Hepatocyte (in vitro differentiated cells): ENCODE results near the gene DDR2.

Experiments
- EZH2 ChIP-seq: fragments of 200-600 bp; sonication (generic); IDR thresholded peaks from 2 replicates; pipeline ENCODE4 v1.6.1; 2016; ENCODE audit warnings: antibody characterized with exemption, mild to moderate bottlenecking, borderline replicate concordance
- TF ChIP-seq, protein P1 (sequence below): fragments of 200-600 bp; sonication (generic); IDR thresholded peaks from 2 replicates; pipeline ENCODE4 v1.5.1; 2016; ENCODE audit warnings: antibody characterized with exemption, mild to moderate bottlenecking; ENCODE audit not compliant: poor library complexity

DNA sequence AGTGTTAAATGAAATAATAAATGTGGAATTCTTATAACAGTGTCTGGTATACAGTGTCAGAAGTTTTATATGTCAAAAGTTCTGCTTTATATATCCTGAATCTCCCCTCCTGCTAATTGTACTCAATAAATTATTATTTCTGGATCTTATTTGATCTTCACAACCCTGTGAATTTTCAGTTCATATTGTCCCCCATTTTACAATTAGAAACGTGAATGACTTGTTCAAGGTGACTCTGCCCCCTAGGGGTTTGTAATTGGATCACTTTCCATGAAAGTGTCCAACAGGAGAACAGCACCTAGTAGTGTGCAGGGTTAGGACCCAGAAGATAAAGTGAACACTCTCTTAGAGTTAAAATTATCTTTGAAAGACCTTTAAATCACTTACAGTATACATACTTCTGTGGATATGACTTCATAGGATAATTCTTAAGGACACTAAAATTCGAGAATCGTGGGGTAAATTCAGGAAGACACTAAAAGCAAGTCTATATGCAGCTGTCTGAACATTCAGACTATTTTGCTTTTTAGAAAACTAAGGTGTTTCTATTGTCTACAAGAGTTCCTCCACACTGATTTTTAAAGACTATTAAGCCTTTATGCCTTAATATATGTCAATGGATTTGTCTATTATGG is 4.5 kb upstream of the DDR2 start:
- TF ChIP-seq, protein P1, sequence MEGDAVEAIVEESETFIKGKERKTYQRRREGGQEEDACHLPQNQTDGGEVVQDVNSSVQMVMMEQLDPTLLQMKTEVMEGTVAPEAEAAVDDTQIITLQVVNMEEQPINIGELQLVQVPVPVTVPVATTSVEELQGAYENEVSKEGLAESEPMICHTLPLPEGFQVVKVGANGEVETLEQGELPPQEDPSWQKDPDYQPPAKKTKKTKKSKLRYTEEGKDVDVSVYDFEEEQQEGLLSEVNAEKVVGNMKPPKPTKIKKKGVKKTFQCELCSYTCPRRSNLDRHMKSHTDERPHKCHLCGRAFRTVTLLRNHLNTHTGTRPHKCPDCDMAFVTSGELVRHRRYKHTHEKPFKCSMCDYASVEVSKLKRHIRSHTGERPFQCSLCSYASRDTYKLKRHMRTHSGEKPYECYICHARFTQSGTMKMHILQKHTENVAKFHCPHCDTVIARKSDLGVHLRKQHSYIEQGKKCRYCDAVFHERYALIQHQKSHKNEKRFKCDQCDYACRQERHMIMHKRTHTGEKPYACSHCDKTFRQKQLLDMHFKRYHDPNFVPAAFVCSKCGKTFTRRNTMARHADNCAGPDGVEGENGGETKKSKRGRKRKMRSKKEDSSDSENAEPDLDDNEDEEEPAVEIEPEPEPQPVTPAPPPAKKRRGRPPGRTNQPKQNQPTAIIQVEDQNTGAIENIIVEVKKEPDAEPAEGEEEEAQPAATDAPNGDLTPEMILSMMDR, result peak; percentile 40
- no peak for TF ChIP-seq EZH2
